ENCODE data around the gene TM9SF2. TPM values are rescaled to one million over a fixed set of nuclear protein-coding genes. Genes with fewer than 3 reads are reported as not detected.
A peak's percentile ranks its signal among the peaks of the same experiment; 100 is the strongest.
"Not testable (repeated sequence)": the region's sequence is repeated elsewhere in the genome, so short reads cannot be mapped to it uniquely, and the experiment has no call there.

Gene TM9SF2
- total RNA-seq (10 to 100 TPM; 37.2 to 38.2 TPM), total RNA-seq (72.4 to 247 (median 166) reads per million in 172 experiments)
- 62.6 TPM for polyA plus RNA-seq (2013, experiment 1 of 2)
- polyA plus RNA-seq (2013, experiment 2 of 2) = 59.3 TPM

GRCh38 chr13:99501184-99501847 is at the start of gene TM9SF2:
Gene TM9SF2, plus strand, starts transcription at chr13:99501472. Its CDS starts 135 bp downstream, at chr13:99501607.
- H3K9me3 Mint-ChIP-seq = peaks cover 3% of the 10 kb centered on the region
- H3K27ac Mint-ChIP-seq = peak within 1 kb of the TSS; percentile 98
- no peaks in the 10 kb centered on the region for H3K27me3 ChIP-seq (ENCODE audit: control insufficient read depth in 1 of 2, insufficient read depth in 2 of 2, low read length in 2 of 2)
- peak within 1 kb of the TSS; percentile 85 for H3K4me3 ChIP-seq (ENCODE audit: low read length)
- peaks cover 56% of the 10 kb centered on the region for H3K4me1 ChIP-seq (ENCODE audit: insufficient read depth, low read length)
- H3K4me1 Mint-ChIP-seq (ENCODE audit: low read depth) = peaks cover 90% of the 10 kb centered on the region
- no peak for TF ChIP-seq CTCF (IDR thresholded peaks at IDR 0.05)
- peak within 1 kb of the TSS; percentile 85 to 92 for H3K27ac ChIP-seq (ENCODE audit: low read depth in 1 of 2, low read length in 2 of 2)
- intact Hi-C loops (cut with DNase I, micrococcal nuclease) = loop anchor here (2.0 to 10.0 kb wide), 7 partner anchors 105 to 1173 kb away; partner anchors contain the start of genes CLYBL (in 1 of the 2) and TMTC4 (in 1 of the 2)
- ATAC-seq (ENCODE audit: poor library complexity) (peak; percentile 60), DNase-seq (peak; percentile 93 to 99 (median 96))
- ChIA-PET CTCF (interaction anchor here (0.8 to 2.5 kb wide), 5 partner anchors 59 to 282 kb away, joined by 3 to 10 read pairs (median 5); partner anchors contain the start of gene CLYBL), POLR2A (interaction anchor here (0.6 to 4.7 kb wide), 14 partner anchors 16 to 414 kb away, joined by 3 to 19 read pairs (median 4); partner anchors contain the start of genes CLYBL, GPR18 and UBAC2)
- H3K36me3 ChIP-seq (ENCODE audit: insufficient read depth, low read length) = no peaks in the 10 kb centered on the region
- H3K36me3 Mint-ChIP-seq (ENCODE audit: low read depth) = peaks cover 27% of the 10 kb centered on the region
- H3K27me3 Mint-ChIP-seq = no peaks in the 10 kb centered on the region
- no peaks in the 10 kb centered on the region for H3K9me3 ChIP-seq (ENCODE audit: control insufficient read depth in 1 of 2, insufficient read depth in 1 of 2, low read length in 2 of 2)
- peak within 1 kb of the TSS; percentile 96 for H3K4me3 Mint-ChIP-seq

- Mint-ChIP-seq H3K36me3 (ENCODE audit: low read depth) (no peaks in the 10 kb centered on the region), H3K9me3 (no peaks in the 10 kb centered on the region), H3K27me3 (peaks cover 7% of the 10 kb centered on the region), H3K27ac (no peak overlapping the region), H3K4me1 (ENCODE audit: low read depth) (no peaks in the 10 kb centered on the region), H3K4me3 (no peak overlapping the region)
- TF ChIP-seq CTCF (IDR thresholded peaks at IDR 0.05) = no peak
- H3K27me3 ChIP-seq (ENCODE audit: control insufficient read depth in 1 of 2, insufficient read depth in 2 of 2, low read length in 2 of 2) = no peaks in the 10 kb centered on the region
- intact Hi-C loops (cut with DNase I, micrococcal nuclease) = loop anchor here in 1 of 2 experiments (5.0 kb wide), 1 partner anchor 38 kb away; no protein-coding TSS in a partner anchor
- H3K27ac ChIP-seq (ENCODE audit: low read depth in 1 of 2, low read length in 2 of 2) = no peak overlapping the region
- H3K4me1 ChIP-seq (ENCODE audit: insufficient read depth, low read length) = no peaks in the 10 kb centered on the region
- ATAC-seq (ENCODE audit: poor library complexity) (no peak), DNase-seq (no peak)
- ChIA-PET CTCF (no interaction called here), POLR2A (interaction anchor here (0.6 kb wide), 1 partner anchor 18 kb away, joined by 3 read pairs; no protein-coding TSS in a partner anchor)
- H3K36me3 ChIP-seq (ENCODE audit: insufficient read depth, low read length) = no peaks in the 10 kb centered on the region
- H3K4me3 ChIP-seq (ENCODE audit: low read length) = no peak overlapping the region
- peaks cover 0 to 3% of the 10 kb centered on the region in 2 experiments for H3K9me3 ChIP-seq (ENCODE audit: control insufficient read depth in 1 of 2, insufficient read depth in 1 of 2, low read length in 2 of 2)
These were observed 46.6 kb upstream of the TM9SF2 start for GRCh38 chr13:99454518-99455183.

- Histone ChIP-seq H3K4me3 (ENCODE audit: low read length) (no peak overlapping the region), H3K36me3 (ENCODE audit: insufficient read depth, low read length) (no peaks in the 10 kb centered on the region), H3K27me3 (ENCODE audit: control insufficient read depth in 1 of 2, insufficient read depth in 2 of 2, low read length in 2 of 2) (no peaks in the 10 kb centered on the region), H3K9me3 (ENCODE audit: control insufficient read depth in 1 of 2, insufficient read depth in 1 of 2, low read length in 2 of 2) (peaks cover 0 to 3% of the 10 kb centered on the region in 2 experiments), H3K27ac (ENCODE audit: low read depth in 1 of 2, low read length in 2 of 2) (no peak overlapping the region), H3K4me1 (ENCODE audit: insufficient read depth, low read length) (peaks cover 8% of the 10 kb centered on the region)
- peaks cover 23% of the 10 kb centered on the region for H3K4me1 Mint-ChIP-seq (ENCODE audit: low read depth)
- DNase-seq = no peak
- no peaks in the 10 kb centered on the region for H3K27me3 Mint-ChIP-seq
- ChIA-PET POLR2A (interaction anchor here (0.6 to 1.5 kb wide), 2 partner anchors 10 to 94 kb away, joined by 3 read pairs; no protein-coding TSS in a partner anchor), CTCF (interaction anchor here (0.7 to 1.2 kb wide), 2 partner anchors 20 to 274 kb away, joined by 3 read pairs; no protein-coding TSS in a partner anchor)
- H3K36me3 Mint-ChIP-seq (ENCODE audit: low read depth) = no peaks in the 10 kb centered on the region
- no peaks in the 10 kb centered on the region for H3K9me3 Mint-ChIP-seq
- no peak for TF ChIP-seq CTCF (IDR thresholded peaks at IDR 0.05)
- ATAC-seq (ENCODE audit: poor library complexity) = no peak
- intact Hi-C loops (cut with DNase I, micrococcal nuclease) = loop anchor here in 1 of 2 experiments (5.0 kb wide), 1 partner anchor 33 kb away; no protein-coding TSS in a partner anchor
- no peak overlapping the region for H3K27ac Mint-ChIP-seq
- H3K4me3 Mint-ChIP-seq = no peak overlapping the region
These were observed 42.0 kb upstream of the TM9SF2 start for GRCh38 chr13:99459099-99459850.

- Mint-ChIP-seq H3K4me1 (ENCODE audit: low read depth) (peaks cover 36% of the 10 kb centered on the region), H3K27ac (peak overlapping the region; percentile 68)
- peak in 1 of 14 experiments; percentile 18 for DNase-seq
- H3K9me3 ChIP-seq (ENCODE audit: control insufficient read depth in 1 of 2, insufficient read depth in 1 of 2, low read length in 2 of 2); H3K36me3 ChIP-seq (ENCODE audit: insufficient read depth, low read length); H3K4me3 Mint-ChIP-seq; H3K27ac ChIP-seq (ENCODE audit: low read depth in 1 of 2, low read length in 2 of 2); H3K27me3 ChIP-seq (ENCODE audit: control insufficient read depth in 1 of 2, insufficient read depth in 2 of 2, low read length in 2 of 2); H3K4me3 ChIP-seq (ENCODE audit: low read length); H3K27me3 Mint-ChIP-seq; intact Hi-C loops (cut with DNase I, micrococcal nuclease); CTCF ChIA-PET; H3K36me3 Mint-ChIP-seq (ENCODE audit: low read depth); H3K9me3 Mint-ChIP-seq; ATAC-seq (ENCODE audit: poor library complexity): not testable (repeated sequence)
- H3K4me1 ChIP-seq (ENCODE audit: insufficient read depth, low read length) = peaks cover 21% of the 10 kb centered on the region
- POLR2A ChIA-PET = interaction anchor here (1.5 kb wide), 1 partner anchor 11 kb away, joined by 3 read pairs; no protein-coding TSS in a partner anchor
These were observed 40.5 kb upstream of the TM9SF2 start for GRCh38 chr13:99460802-99461201.

All from CD4-positive, alpha-beta T cell (primary cell).